Activated T-cell treated with anti-CD3 and anti-CD28 coated beads for 24 hours (primary cell): ENCODE results near the gene GALNT18.
A peak's percentile ranks its signal among the peaks of the same experiment; 100 is the strongest.

Experiments
- DNase-seq: peaks from one replicate; pipeline ENCODE4 v3.0.0-alpha.2; 2020; ENCODE audit warnings: low read depth

GALNT18 gene

GRCh38 chr11:11231763-11232162 is 390.0 kb downstream of the GALNT18 start:
- no peak for DNase-seq

- peak; percentile 4 for DNase-seq
Measured at GRCh38 chr11:11230802-11231562, 390.8 kb downstream of the GALNT18 start.

- no peak for DNase-seq
Measured at GRCh38 chr11:11230087-11230486, 391.7 kb downstream of the GALNT18 start.

- no peak for DNase-seq
Measured at GRCh38 chr11:11229647-11230046, 392.2 kb downstream of the GALNT18 start.

GRCh38 chr11:11227296-11228085 is 394.3 kb downstream of the GALNT18 start:
- no peak for DNase-seq
